NCI-H128 (cell line): ENCODE measurements around the gene PXYLP1.
"Not testable (repeated sequence)": the region's sequence is repeated elsewhere in the genome, so short reads cannot be mapped to it uniquely, and the experiment has no call there.

Source experiments
- DNase-seq: peaks from one replicate; lab custom pipeline; 2025; ENCODE audit not compliant: unreplicated experiment; lab: John Stamatoyannopoulos, UW

The PXYLP1 gene

GRCh38 chr3:141291559-141292355 is 60.1 kb downstream of the PXYLP1 start:
- DNase-seq, result no peak

- no peak for DNase-seq
Observed at GRCh38 chr3:141292356-141293058, 60.9 kb downstream of the PXYLP1 start.

- DNase-seq, result no peak
Observed at GRCh38 chr3:141294301-141294700, 62.7 kb downstream of the PXYLP1 start.

GRCh38 chr3:141294848-141295247 is 63.2 kb downstream of the PXYLP1 start:
- no peak for DNase-seq

GRCh38 chr3:141300426-141300825 is 68.8 kb downstream of the PXYLP1 start:
- not testable (repeated sequence) for DNase-seq

GRCh38 chr3:141302364-141303141 is 70.9 kb downstream of the PXYLP1 start:
- no peak for DNase-seq

GRCh38 chr3:141303481-141304223 is 72.0 kb downstream of the PXYLP1 start:
- DNase-seq, result peak; percentile 58

- no peak for DNase-seq
Observed at GRCh38 chr3:141305436-141305835, 73.8 kb downstream of the PXYLP1 start.

- DNase-seq, result no peak
Observed at GRCh38 chr3:141306276-141306675, 74.7 kb downstream of the PXYLP1 start.

GRCh38 chr3:141306922-141307321 is 75.3 kb downstream of the PXYLP1 start:
- no peak for DNase-seq

GRCh38 chr3:141307351-141308059 is 75.9 kb downstream of the PXYLP1 start:
- DNase-seq, result no peak

- DNase-seq, result no peak
Observed at GRCh38 chr3:141308588-141309218, 77.1 kb downstream of the PXYLP1 start.

- DNase-seq, result no peak
Observed at GRCh38 chr3:141311170-141311495, 79.5 kb downstream of the PXYLP1 start.

GRCh38 chr3:141311496-141312353 is 80.1 kb downstream of the PXYLP1 start:
- peak; percentile 94 for DNase-seq

- DNase-seq, result no peak
Observed at GRCh38 chr3:141312354-141313092, 80.9 kb downstream of the PXYLP1 start.

GRCh38 chr3:141313093-141313683 is 81.6 kb downstream of the PXYLP1 start:
- no peak for DNase-seq

- not testable (repeated sequence) for DNase-seq
Observed at GRCh38 chr3:141314415-141314814, 82.8 kb downstream of the PXYLP1 start.

GRCh38 chr3:141316851-141317250 is 85.2 kb downstream of the PXYLP1 start:
- DNase-seq, result no peak
